DND-41 (cell line): ENCODE results near the gene DRAM1.

ENCODE experiments used
- ATAC-seq: fragments of 200-7000 bp; cut with Tn5 transposase; 3 replicates; pipeline ENCODE4 v1.9.1; 2021; ENCODE audit warnings: low read depth; ENCODE audit not compliant: insufficient read depth
- DNase-seq: peaks from one replicate; pipeline ENCODE4 v3.0.0-alpha.2; 2020
- H2AFZ ChIP-seq: 2 replicates; pipeline ENCODE4 v1.6.0; 2012; ENCODE audit warnings: low read depth, low read length
- H3K27ac ChIP-seq: 2 replicates; pipeline ENCODE4 v1.5.1; 2012; ENCODE audit warnings: low read length, inconsistent platforms
- H3K27me3 ChIP-seq: fragments of 200-600 bp; sonication (generic); 2 replicates; pipeline ENCODE4 v1.6.0; 2012; ENCODE audit warnings: low read length, mild to moderate bottlenecking, inconsistent platforms; ENCODE audit not compliant: insufficient read depth, poor library complexity
- H3K36me3 ChIP-seq: 2 replicates; pipeline ENCODE4 v1.5.1; 2012; ENCODE audit warnings: low read length, inconsistent platforms; ENCODE audit not compliant: insufficient read depth
- H3K4me1 ChIP-seq: 2 replicates; pipeline ENCODE4 v1.5.1; 2012; ENCODE audit warnings: mild to moderate bottlenecking, low read length; ENCODE audit not compliant: insufficient read depth
- H3K4me2 ChIP-seq: 2 replicates; pipeline ENCODE4 v1.6.0; 2012; ENCODE audit warnings: mild to moderate bottlenecking, moderate library complexity, low read length, inconsistent platforms; ENCODE audit not compliant: insufficient read depth
- H3K4me3 ChIP-seq, 2 experiments: fragments of 200-600 bp in 1 of 2; shearing (Covaris generic) in 1 of 2; 2 replicates each; pipeline ENCODE4 v1.5.1; 2012 to 2016; ENCODE audit warnings: inconsistent platforms in 2 of 2, low read length in 2 of 2, mild to moderate bottlenecking in 2 of 2, low read depth in 1 of 2, moderate library complexity in 1 of 2
- H3K79me2 ChIP-seq: 2 replicates; pipeline ENCODE4 v1.6.0; 2012; ENCODE audit warnings: low read length, inconsistent platforms; ENCODE audit not compliant: insufficient read depth
- H3K9ac ChIP-seq: 2 replicates; pipeline ENCODE4 v1.6.0; 2012; ENCODE audit warnings: low read depth, mild to moderate bottlenecking, inconsistent platforms, low read length, moderate library complexity
- H3K9me3 ChIP-seq: 2 replicates; pipeline ENCODE4 v1.5.1; 2012; ENCODE audit warnings: low read length, moderate library complexity, mild to moderate bottlenecking, inconsistent platforms; ENCODE audit not compliant: insufficient read depth, severe bottlenecking
- H4K20me1 ChIP-seq: 2 replicates; pipeline ENCODE4 v1.6.0; 2012; ENCODE audit warnings: low read length; ENCODE audit not compliant: insufficient read depth
- CTCF ChIP-seq: IDR thresholded peaks from 2 replicates; pipeline ENCODE4 v1.5.1; 2012; ENCODE audit warnings: borderline replicate concordance, low read length, moderate library complexity, mild to moderate bottlenecking; ENCODE audit not compliant: poor library complexity, severe bottlenecking; ENCODE audit errors: extremely low read depth
- EZH2 ChIP-seq: IDR thresholded peaks from 3 replicates; pipeline ENCODE4 v1.6.1; 2012; ENCODE audit warnings: borderline replicate concordance, low read depth, mild to moderate bottlenecking, moderate library complexity, low read length, inconsistent platforms; ENCODE audit not compliant: severe bottlenecking

Gene DRAM1

DNA sequence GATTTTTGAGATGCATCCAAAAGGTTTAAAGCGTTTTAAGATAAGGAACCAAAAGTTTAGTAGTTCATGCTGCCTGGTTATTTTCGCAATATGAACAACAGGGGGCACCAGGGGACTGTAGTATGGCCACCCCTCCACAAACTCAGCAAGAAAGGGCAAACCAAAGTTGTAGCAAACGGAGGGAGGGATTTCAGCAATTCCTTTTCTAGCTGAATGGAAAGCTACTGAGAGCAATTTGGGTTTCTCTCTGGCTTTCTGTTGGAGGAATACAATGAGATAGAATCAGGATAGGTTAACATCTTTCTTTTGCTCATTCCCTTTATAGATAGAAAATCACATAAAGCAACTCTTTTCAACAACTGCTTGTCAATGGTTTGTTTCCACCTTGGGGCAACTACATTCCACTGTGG lies 62.5 kb downstream of the DRAM1 start:
- TF ChIP-seq EZH2 (no peak), CTCF (peak; percentile 81)
- H3K36me3 ChIP-seq: no peaks in the 10 kb centered on the region
- H3K9me3 ChIP-seq: no peaks in the 10 kb centered on the region
- H3K27me3 ChIP-seq: peaks cover 5% of the 10 kb centered on the region
- H3K4me1 ChIP-seq: no peaks in the 10 kb centered on the region
- H2AFZ ChIP-seq: no peak overlapping the region
- H3K4me2 ChIP-seq: no peak overlapping the region
- H3K79me2 ChIP-seq: no peaks in the 10 kb centered on the region
- DNase-seq: peak; percentile 58
- ATAC-seq: peak; percentile 85
- no peak overlapping the region for H3K4me3 ChIP-seq
- H3K9ac ChIP-seq: no peak overlapping the region
- no peak overlapping the region for H3K27ac ChIP-seq
- no peaks in the 10 kb centered on the region for H4K20me1 ChIP-seq

GRCh38 chr12:101940400-101940950 lies 63.1 kb downstream of the DRAM1 start:
- Histone ChIP-seq H3K9me3 (no peaks in the 10 kb centered on the region), H3K27me3 (peaks cover 5% of the 10 kb centered on the region), H2AFZ (no peak overlapping the region), H3K9ac (no peak overlapping the region), H3K4me1 (no peaks in the 10 kb centered on the region), H3K4me3 (no peak overlapping the region), H3K36me3 (no peaks in the 10 kb centered on the region), H3K79me2 (no peaks in the 10 kb centered on the region), H4K20me1 (no peaks in the 10 kb centered on the region), H3K27ac (no peak overlapping the region), H3K4me2 (no peak overlapping the region)
- DNase-seq (no peak), ATAC-seq (no peak)
- no peak for TF ChIP-seq EZH2
- TF ChIP-seq CTCF: no peak

DNA sequence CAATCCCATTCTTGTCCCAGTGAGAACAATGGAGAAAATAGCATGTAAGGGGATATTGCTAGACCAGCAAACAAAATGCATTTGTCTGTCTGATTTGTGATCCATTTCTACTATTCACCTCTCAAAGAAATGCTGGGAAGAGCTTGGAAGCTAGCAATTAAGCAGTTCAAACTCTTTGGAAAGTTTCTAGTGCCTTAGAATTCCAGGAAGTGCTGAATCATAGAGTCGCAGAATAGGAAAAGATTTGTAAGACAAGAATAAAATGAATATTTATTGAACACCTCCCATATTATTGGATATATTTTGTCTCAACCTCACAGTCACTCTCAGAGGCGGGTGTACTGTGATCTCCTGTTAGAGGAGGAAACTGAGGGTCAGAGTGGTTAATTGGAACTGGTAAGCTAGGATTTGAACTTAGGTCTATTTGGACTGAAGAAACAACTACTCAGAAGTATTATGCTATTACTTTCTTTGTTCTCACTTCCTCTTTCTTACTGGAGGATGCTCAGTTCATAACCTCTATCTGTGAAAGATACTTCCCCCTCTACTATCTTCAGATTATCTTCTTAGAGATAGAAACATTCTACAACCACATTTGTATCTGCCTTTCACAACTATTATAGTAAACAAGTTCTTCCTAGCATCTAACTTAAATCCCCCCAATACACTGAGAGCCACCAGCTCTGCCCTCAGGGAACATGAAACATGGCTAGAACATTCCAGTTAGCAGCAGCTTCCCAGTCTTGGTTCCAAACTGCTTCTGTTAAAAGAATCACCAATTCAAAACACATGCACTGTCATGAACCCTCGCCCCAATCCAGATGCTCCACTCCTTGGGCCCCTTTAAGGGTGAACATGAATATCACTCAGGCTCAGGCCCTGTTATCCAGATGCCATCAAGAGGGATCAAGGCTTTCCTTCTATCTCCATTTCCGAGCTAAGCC lies 64.2 kb downstream of the DRAM1 start:
- Histone ChIP-seq H4K20me1 (no peaks in the 10 kb centered on the region), H2AFZ (no peak overlapping the region), H3K4me1 (no peaks in the 10 kb centered on the region), H3K9ac (no peak overlapping the region), H3K4me3 (no peak overlapping the region), H3K27me3 (peaks cover 5% of the 10 kb centered on the region), H3K9me3 (no peaks in the 10 kb centered on the region), H3K27ac (no peak overlapping the region), H3K79me2 (no peaks in the 10 kb centered on the region), H3K36me3 (no peaks in the 10 kb centered on the region), H3K4me2 (no peak overlapping the region)
- DNase-seq: no peak
- no peak for ATAC-seq
- TF ChIP-seq EZH2 (no peak), CTCF (no peak)
